HG03575 (cell line): ENCODE measurements around the gene MCM5.

Experiments used
- ATAC-seq: cut with Tn5 transposase; IDR thresholded peaks from one replicate; pipeline ENCODE4 v1.9.1; 2021; ENCODE audit not compliant: unreplicated experiment, insufficient number of reproducible peaks, low FRiP score; ENCODE audit errors: extremely low read depth

MCM5 gene

GRCh38 chr22:35397095-35397904, 2.6 kb upstream of the MCM5 start:
- no peak for ATAC-seq

GRCh38 chr22:35398591-35398973, 1.4 kb upstream of the MCM5 start:
- no peak for ATAC-seq

- ATAC-seq = no peak
Observed at GRCh38 chr22:35399114-35399677, 744 bp upstream of the MCM5 start.

- no peak for ATAC-seq
Observed at GRCh38 chr22:35400501-35400790, 506 bp downstream of the MCM5 start.

- ATAC-seq = no peak
Observed at GRCh38 chr22:35401863-35402262, 1.9 kb downstream of the MCM5 start.

GRCh38 chr22:35403356-35403755, 3.4 kb downstream of the MCM5 start:
- no peak for ATAC-seq

GRCh38 chr22:35404176-35404575, 4.2 kb downstream of the MCM5 start:
- ATAC-seq = no peak

- ATAC-seq = no peak
Observed at GRCh38 chr22:35406443-35406842, 6.5 kb downstream of the MCM5 start.

- ATAC-seq = no peak
Observed at GRCh38 chr22:35407362-35407761, 7.4 kb downstream of the MCM5 start.

GRCh38 chr22:35409783-35410662, 10.1 kb downstream of the MCM5 start:
- no peak for ATAC-seq

GRCh38 chr22:35410663-35411034, 10.7 kb downstream of the MCM5 start:
- ATAC-seq = no peak

GRCh38 chr22:35411102-35411501, 11.2 kb downstream of the MCM5 start:
- no peak for ATAC-seq

GRCh38 chr22:35413624-35414023, 13.7 kb downstream of the MCM5 start:
- ATAC-seq = no peak

- ATAC-seq = no peak
Observed at GRCh38 chr22:35417606-35418005, 17.7 kb downstream of the MCM5 start.

- ATAC-seq = no peak
Observed at GRCh38 chr22:35418088-35418487, 18.1 kb downstream of the MCM5 start.

GRCh38 chr22:35418731-35419130, 18.8 kb downstream of the MCM5 start:
- ATAC-seq = no peak

- ATAC-seq = no peak
Observed at GRCh38 chr22:35419756-35420155, 19.8 kb downstream of the MCM5 start.

GRCh38 chr22:35421121-35421520, 21.2 kb downstream of the MCM5 start:
- no peak for ATAC-seq

- no peak for ATAC-seq
Observed at GRCh38 chr22:35422145-35422544, 22.2 kb downstream of the MCM5 start.

- no peak for ATAC-seq
Observed at GRCh38 chr22:35422936-35423335, 23.0 kb downstream of the MCM5 start.
